Activated CD4-positive, CD25-positive, alpha-beta regulatory T cell treated with anti-CD3 and anti-CD28 coated beads, Interleukin-2, amount 50 U/mL, for 72 hours (primary cell): ENCODE measurements around the gene PLEKHD1.
"Not testable (repeated sequence)": the region's sequence is repeated elsewhere in the genome, so short reads cannot be mapped to it uniquely, and the experiment has no call there.

ENCODE experiments used
- DNase-seq: peaks from one replicate; pipeline ENCODE4 v3.0.0; 2021

The PLEKHD1 gene

GRCh38 chr14:69483765-69484443 lies 624 bp upstream of the PLEKHD1 start:
- DNase-seq, result no peak

- DNase-seq, result no peak
Measured at GRCh38 chr14:69485315-69485660, 760 bp downstream of the PLEKHD1 start.

GRCh38 chr14:69485701-69486100 lies 1.2 kb downstream of the PLEKHD1 start:
- no peak for DNase-seq

- no peak for DNase-seq
Measured at GRCh38 chr14:69487226-69487625, 2.7 kb downstream of the PLEKHD1 start.

- no peak for DNase-seq
Measured at GRCh38 chr14:69487771-69488170, 3.2 kb downstream of the PLEKHD1 start.

GRCh38 chr14:69489495-69489894 lies 5.0 kb downstream of the PLEKHD1 start:
- DNase-seq, result no peak

GRCh38 chr14:69490219-69490918 lies 5.8 kb downstream of the PLEKHD1 start:
- DNase-seq, result no peak

- no peak for DNase-seq
Measured at GRCh38 chr14:69491193-69491592, 6.7 kb downstream of the PLEKHD1 start.

GRCh38 chr14:69493038-69493437 lies 8.5 kb downstream of the PLEKHD1 start:
- no peak for DNase-seq

- DNase-seq, result no peak
Measured at GRCh38 chr14:69493791-69494190, 9.3 kb downstream of the PLEKHD1 start.

- DNase-seq, result no peak
Measured at GRCh38 chr14:69495341-69495921, 10.9 kb downstream of the PLEKHD1 start.

- DNase-seq, result not testable (repeated sequence)
Measured at GRCh38 chr14:69497866-69498265, 13.3 kb downstream of the PLEKHD1 start.

- DNase-seq, result not testable (repeated sequence)
Measured at GRCh38 chr14:69498286-69498685, 13.8 kb downstream of the PLEKHD1 start.

GRCh38 chr14:69499436-69499835 lies 14.9 kb downstream of the PLEKHD1 start:
- no peak for DNase-seq

- DNase-seq, result no peak
Measured at GRCh38 chr14:69500096-69500495, 15.6 kb downstream of the PLEKHD1 start.

GRCh38 chr14:69500736-69501135 lies 16.2 kb downstream of the PLEKHD1 start:
- DNase-seq, result no peak

- DNase-seq, result no peak
Measured at GRCh38 chr14:69501423-69501838, 16.9 kb downstream of the PLEKHD1 start.

GRCh38 chr14:69504775-69505174 lies 20.2 kb downstream of the PLEKHD1 start:
- no peak for DNase-seq

GRCh38 chr14:69505338-69506240 lies 21.1 kb downstream of the PLEKHD1 start:
- no peak for DNase-seq

GRCh38 chr14:69506241-69506595 lies 21.7 kb downstream of the PLEKHD1 start:
- no peak for DNase-seq

GRCh38 chr14:69518289-69519101 lies 34.0 kb downstream of the PLEKHD1 start:
- no peak for DNase-seq
